GM21423 (cell line): Measurements from ENCODE around the gene JUNB.

Source experiments
- ATAC-seq: cut with Tn5 transposase; IDR thresholded peaks from one replicate; pipeline ENCODE4 v1.9.1; 2021; ENCODE audit warnings: mild to moderate bottlenecking, moderate library complexity; ENCODE audit not compliant: unreplicated experiment

Gene JUNB

GRCh38 chr19:12773571-12773970 lies 17.7 kb upstream of the JUNB start:
- no peak for ATAC-seq

GRCh38 chr19:12774588-12775555 lies 16.4 kb upstream of the JUNB start, which contains the start of gene HOOK2:
HOOK2 (minus strand) TSS chr19:12775552; CDS start chr19:12775449, 103 bp downstream.
- no peak for ATAC-seq

- no peak for ATAC-seq
Observed at GRCh38 chr19:12777217-12778016, 13.9 kb upstream of the JUNB start.

- no peak for ATAC-seq
Observed at GRCh38 chr19:12778017-12778904, 13.0 kb upstream of the JUNB start.

- ATAC-seq = no peak
Observed at GRCh38 chr19:12778905-12779161, 12.5 kb upstream of the JUNB start.

- no peak for ATAC-seq
Observed at GRCh38 chr19:12779162-12779993, 11.9 kb upstream of the JUNB start.

DNA sequence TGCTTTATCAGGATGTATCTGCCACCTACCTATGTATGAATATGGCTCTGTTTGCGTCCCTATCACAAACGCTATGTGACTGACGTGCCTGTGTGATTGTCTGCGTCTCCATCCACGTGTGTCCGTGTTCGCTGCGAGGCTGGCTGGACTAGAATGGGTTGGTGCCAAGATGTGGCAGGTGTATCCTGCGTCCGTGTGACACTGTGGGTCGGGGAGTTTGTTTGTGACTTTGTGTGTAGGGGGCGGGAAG lies 9.2 kb upstream of the JUNB start:
- no peak for ATAC-seq

- peak; percentile 37 for ATAC-seq
Observed at GRCh38 chr19:12782424-12783290, 8.6 kb upstream of the JUNB start.

- no peak for ATAC-seq
Observed at GRCh38 chr19:12783291-12783848, 7.9 kb upstream of the JUNB start.

DNA sequence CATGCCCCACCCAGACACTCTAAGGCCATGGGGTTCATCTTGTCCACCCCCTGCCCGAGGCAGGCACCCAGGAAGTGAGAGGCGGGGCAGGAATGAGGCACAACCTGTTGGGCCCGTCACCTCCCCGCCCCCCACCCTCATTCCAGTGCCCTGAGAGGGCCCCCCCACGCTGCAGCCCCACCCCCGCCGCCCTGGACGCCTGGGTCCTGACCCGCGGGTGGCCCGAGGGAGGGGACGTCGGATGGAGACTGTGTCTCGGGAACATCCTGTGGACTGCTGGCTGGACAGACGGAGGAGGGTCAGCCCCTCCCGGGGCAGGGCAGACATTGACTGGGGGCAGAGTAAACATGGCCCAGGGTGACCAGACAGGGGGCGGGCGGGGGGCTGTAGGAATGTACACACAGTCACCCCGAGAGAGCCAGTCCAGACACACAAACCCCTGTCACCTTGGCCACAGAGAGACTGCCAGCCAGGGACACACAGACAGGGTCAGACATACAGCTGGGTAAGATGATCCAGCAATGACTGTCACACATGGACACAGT lies 7.4 kb upstream of the JUNB start:
- ATAC-seq = no peak

DNA sequence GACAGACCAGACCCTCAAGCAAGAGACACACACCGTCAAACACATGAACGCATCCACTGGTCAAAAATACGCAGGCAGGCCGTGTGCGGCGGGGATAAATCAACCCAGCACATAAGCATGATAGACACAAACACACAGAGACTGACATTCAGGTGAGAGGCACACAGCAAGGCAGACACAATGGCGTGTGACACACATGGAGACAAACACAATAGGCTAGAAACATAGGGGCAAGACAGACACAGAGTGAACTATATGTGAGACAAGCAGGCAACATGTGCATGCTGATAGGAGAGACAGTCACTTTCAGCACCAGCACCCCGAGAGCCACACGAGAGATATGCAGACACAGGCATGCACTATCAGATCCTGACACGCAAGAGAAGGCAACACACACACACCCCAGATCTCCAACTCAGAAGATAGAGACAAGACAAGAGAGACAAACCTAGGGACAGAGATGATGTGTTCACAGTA lies 6.9 kb upstream of the JUNB start:
- no peak for ATAC-seq

DNA sequence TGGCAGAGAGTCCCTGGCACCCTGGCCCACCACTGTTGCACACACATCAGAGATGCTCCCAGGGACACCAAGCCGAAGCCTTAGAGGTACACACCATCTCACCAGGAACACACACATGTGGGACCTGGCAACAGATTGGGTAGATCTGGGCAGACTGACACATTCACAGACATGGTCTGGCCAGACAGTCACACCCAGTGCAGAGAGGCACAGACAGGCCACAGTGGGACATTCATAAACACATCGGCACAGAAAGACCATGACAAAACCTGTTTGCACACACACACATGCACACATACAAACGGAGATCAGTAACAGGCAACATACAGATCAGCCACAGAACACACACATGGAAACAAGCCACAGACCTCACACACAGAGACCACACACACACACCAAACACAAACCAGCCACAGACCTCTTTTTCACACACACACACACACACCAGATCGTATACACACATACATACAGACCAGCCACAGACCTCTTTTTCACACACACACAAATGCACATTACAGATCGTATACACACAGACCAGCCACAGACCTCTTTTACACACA lies 6.3 kb upstream of the JUNB start:
- no peak for ATAC-seq

DNA sequence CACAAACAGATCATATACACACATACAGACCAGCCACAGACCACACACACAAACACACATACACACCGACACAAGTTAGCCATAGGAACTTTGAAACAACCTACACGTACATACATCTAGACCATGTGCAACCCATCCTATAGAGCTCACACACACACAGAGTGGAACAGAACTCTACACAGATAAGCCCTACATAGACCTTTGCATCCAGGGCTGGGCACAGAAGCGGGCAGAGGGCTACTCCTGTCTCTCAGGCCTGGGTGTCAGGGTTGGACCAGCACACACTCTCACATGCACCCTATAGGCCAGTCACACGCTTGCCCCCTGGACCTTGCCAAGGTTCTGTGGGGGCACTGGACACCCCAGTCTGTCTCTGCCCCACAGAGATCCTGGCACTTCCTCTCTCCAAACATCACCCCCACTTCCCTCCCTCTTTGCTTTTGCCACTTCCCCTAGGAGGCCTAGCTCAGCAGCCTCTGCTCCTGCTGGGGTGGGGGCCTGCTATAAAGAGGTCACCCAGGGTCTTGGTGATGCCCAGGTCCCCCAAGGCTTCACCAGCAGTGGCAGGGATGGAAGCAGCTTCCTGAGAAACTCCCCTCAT lies 5.8 kb upstream of the JUNB start:
- ATAC-seq = no peak

GRCh38 chr19:12786141-12786870 lies 5.0 kb upstream of the JUNB start:
- no peak for ATAC-seq

DNA sequence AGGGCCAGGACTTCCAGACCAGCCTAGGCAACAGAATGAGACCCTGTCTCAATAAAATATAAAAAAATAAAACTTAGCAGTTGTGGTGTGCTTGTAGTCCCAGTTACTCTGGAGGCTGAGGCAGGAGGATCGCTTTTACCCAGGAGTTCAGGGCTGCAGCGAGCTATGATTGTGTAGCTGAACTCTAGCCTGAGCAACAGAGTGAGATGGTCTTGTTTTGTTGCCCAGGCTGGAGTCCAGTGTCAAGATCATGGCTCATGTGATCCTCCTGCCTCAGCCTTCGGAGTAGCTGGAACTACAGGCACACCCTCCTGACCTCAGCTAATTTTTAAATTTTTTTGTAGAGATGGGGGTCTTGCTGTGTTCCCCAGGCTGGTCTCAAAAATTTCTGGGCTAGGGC lies 4.3 kb upstream of the JUNB start:
- ATAC-seq = no peak

- no peak for ATAC-seq
Observed at GRCh38 chr19:12787458-12787857, 3.8 kb upstream of the JUNB start.

DNA sequence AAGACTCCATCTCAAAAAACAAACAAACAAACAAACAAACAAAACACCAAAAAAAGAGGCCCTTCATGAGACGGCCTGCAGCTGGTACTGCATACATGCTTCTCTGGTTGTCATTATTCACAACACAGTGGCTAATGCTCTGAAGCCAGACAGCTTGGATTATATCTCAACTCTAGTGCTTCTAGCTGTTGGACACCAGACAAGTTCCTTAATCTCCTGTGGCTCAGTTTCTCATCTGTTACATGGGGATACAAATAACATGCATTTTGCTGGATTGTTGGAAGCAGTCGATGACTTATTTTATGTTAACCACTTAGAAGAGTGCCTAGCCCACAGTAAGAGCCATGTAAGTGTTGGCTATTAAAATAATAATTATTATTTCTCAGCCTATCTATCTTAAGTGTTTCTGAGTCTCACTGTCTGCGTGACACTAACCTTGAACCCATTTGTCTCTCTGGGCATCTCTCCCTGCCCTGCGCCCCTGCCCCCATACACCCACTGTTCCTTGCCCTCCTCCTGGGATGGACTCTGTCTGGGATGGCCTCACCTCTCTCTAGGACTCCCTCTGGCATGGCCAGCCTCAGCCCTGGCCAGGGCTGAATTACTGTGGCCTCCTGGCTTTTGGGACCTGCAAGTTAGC lies 3.1 kb upstream of the JUNB start:
- ATAC-seq = no peak
